ENCODE measurements around the gene ECT2L.

The ECT2L gene

GRCh38 chr6:138778331-138778730 is 17.6 kb upstream of the ECT2L start:
- no peak overlapping the region for H3K9ac ChIP-seq (ENCODE audit: low read depth in 1 of 2, low read length in 2 of 2)
- peaks cover 0 to 20% of the 10 kb centered on the region in 2 donors for H3K36me3 ChIP-seq (ENCODE audit: control insufficient read depth in 1 of 2, insufficient read depth in 2 of 2, low read length in 2 of 2)
- no peaks in the 10 kb centered on the region for H3K27me3 ChIP-seq (ENCODE audit: control insufficient read depth in 1 of 2, insufficient read depth in 2 of 2, low read length in 2 of 2)
- no peak overlapping the region for H3K27ac ChIP-seq (ENCODE audit: low read depth, low read length)
- no peaks in the 10 kb centered on the region for H3K9me3 ChIP-seq (ENCODE audit: control insufficient read depth in 1 of 2, low read length in 2 of 2)
- H3K4me3 ChIP-seq (ENCODE audit: low read depth in 1 of 2, low read length in 2 of 2): no peak overlapping the region
- peaks cover 6 to 10% of the 10 kb centered on the region in 2 donors for H3K4me1 ChIP-seq (ENCODE audit: control insufficient read depth in 1 of 2, insufficient read depth in 2 of 2, low read length in 2 of 2)

- peaks cover 0 to 23% of the 10 kb centered on the region in 2 donors for H3K36me3 ChIP-seq (ENCODE audit: control insufficient read depth in 1 of 2, insufficient read depth in 2 of 2, low read length in 2 of 2)
- H3K4me1 ChIP-seq (ENCODE audit: control insufficient read depth in 1 of 2, insufficient read depth in 2 of 2, low read length in 2 of 2): no peaks in the 10 kb centered on the region
- no peaks in the 10 kb centered on the region for H3K9me3 ChIP-seq (ENCODE audit: control insufficient read depth in 1 of 2, low read length in 2 of 2)
- no peak overlapping the region for H3K27ac ChIP-seq (ENCODE audit: low read depth, low read length)
- H3K9ac ChIP-seq (ENCODE audit: low read depth in 1 of 2, low read length in 2 of 2): no peak overlapping the region
- no peaks in the 10 kb centered on the region for H3K27me3 ChIP-seq (ENCODE audit: control insufficient read depth in 1 of 2, insufficient read depth in 2 of 2, low read length in 2 of 2)
- no peak overlapping the region for H3K4me3 ChIP-seq (ENCODE audit: low read depth in 1 of 2, low read length in 2 of 2)
These were observed 13.6 kb upstream of the ECT2L start for GRCh38 chr6:138782243-138782642.

GRCh38 chr6:138785079-138785478 is 10.8 kb upstream of the ECT2L start:
- Histone ChIP-seq H3K9me3 (ENCODE audit: control insufficient read depth in 1 of 2, low read length in 2 of 2) (no peaks in the 10 kb centered on the region), H3K36me3 (ENCODE audit: control insufficient read depth in 1 of 2, insufficient read depth in 2 of 2, low read length in 2 of 2) (peaks cover 0 to 23% of the 10 kb centered on the region in 2 donors), H3K27me3 (ENCODE audit: control insufficient read depth in 1 of 2, insufficient read depth in 2 of 2, low read length in 2 of 2) (no peaks in the 10 kb centered on the region), H3K27ac (ENCODE audit: low read depth, low read length) (no peak overlapping the region), H3K9ac (ENCODE audit: low read depth in 1 of 2, low read length in 2 of 2) (no peak overlapping the region), H3K4me3 (ENCODE audit: low read depth in 1 of 2, low read length in 2 of 2) (no peak overlapping the region), H3K4me1 (ENCODE audit: control insufficient read depth in 1 of 2, insufficient read depth in 2 of 2, low read length in 2 of 2) (no peaks in the 10 kb centered on the region)

GRCh38 chr6:138785980-138786379 is 9.9 kb upstream of the ECT2L start:
- Histone ChIP-seq H3K9ac (ENCODE audit: low read depth in 1 of 2, low read length in 2 of 2) (no peak overlapping the region), H3K27me3 (ENCODE audit: control insufficient read depth in 1 of 2, insufficient read depth in 2 of 2, low read length in 2 of 2) (no peaks in the 10 kb centered on the region), H3K9me3 (ENCODE audit: control insufficient read depth in 1 of 2, low read length in 2 of 2) (no peaks in the 10 kb centered on the region), H3K36me3 (ENCODE audit: control insufficient read depth in 1 of 2, insufficient read depth in 2 of 2, low read length in 2 of 2) (peaks cover 0 to 23% of the 10 kb centered on the region in 2 donors), H3K4me3 (ENCODE audit: low read depth in 1 of 2, low read length in 2 of 2) (no peak overlapping the region), H3K4me1 (ENCODE audit: control insufficient read depth in 1 of 2, insufficient read depth in 2 of 2, low read length in 2 of 2) (no peaks in the 10 kb centered on the region), H3K27ac (ENCODE audit: low read depth, low read length) (no peak overlapping the region)

GRCh38 chr6:138787138-138787537 is 8.7 kb upstream of the ECT2L start:
- no peaks in the 10 kb centered on the region for H3K4me1 ChIP-seq (ENCODE audit: control insufficient read depth in 1 of 2, insufficient read depth in 2 of 2, low read length in 2 of 2)
- H3K27me3 ChIP-seq (ENCODE audit: control insufficient read depth in 1 of 2, insufficient read depth in 2 of 2, low read length in 2 of 2): no peaks in the 10 kb centered on the region
- no peaks in the 10 kb centered on the region for H3K9me3 ChIP-seq (ENCODE audit: control insufficient read depth in 1 of 2, low read length in 2 of 2)
- H3K27ac ChIP-seq (ENCODE audit: low read depth, low read length): no peak overlapping the region
- no peak overlapping the region for H3K4me3 ChIP-seq (ENCODE audit: low read depth in 1 of 2, low read length in 2 of 2)
- no peak overlapping the region for H3K9ac ChIP-seq (ENCODE audit: low read depth in 1 of 2, low read length in 2 of 2)
- peaks cover 0 to 19% of the 10 kb centered on the region in 2 donors for H3K36me3 ChIP-seq (ENCODE audit: control insufficient read depth in 1 of 2, insufficient read depth in 2 of 2, low read length in 2 of 2)

GRCh38 chr6:138796771-138797170 is 884 bp downstream of the ECT2L start:
- Histone ChIP-seq H3K4me1 (ENCODE audit: control insufficient read depth in 1 of 2, insufficient read depth in 2 of 2, low read length in 2 of 2) (peaks cover 3 to 14% of the 10 kb centered on the region in 2 donors), H3K9me3 (ENCODE audit: control insufficient read depth in 1 of 2, low read length in 2 of 2) (no peaks in the 10 kb centered on the region), H3K36me3 (ENCODE audit: control insufficient read depth in 1 of 2, insufficient read depth in 2 of 2, low read length in 2 of 2) (peaks cover 0 to 6% of the 10 kb centered on the region in 2 donors), H3K4me3 (ENCODE audit: low read depth in 1 of 2, low read length in 2 of 2) (no peak overlapping the region), H3K9ac (ENCODE audit: low read depth in 1 of 2, low read length in 2 of 2) (no peak overlapping the region), H3K27ac (ENCODE audit: low read depth, low read length) (no peak overlapping the region), H3K27me3 (ENCODE audit: control insufficient read depth in 1 of 2, insufficient read depth in 2 of 2, low read length in 2 of 2) (no peaks in the 10 kb centered on the region)

- Histone ChIP-seq H3K36me3 (ENCODE audit: control insufficient read depth in 1 of 2, insufficient read depth in 2 of 2, low read length in 2 of 2) (peaks cover 0 to 1% of the 10 kb centered on the region in 2 donors), H3K4me1 (ENCODE audit: control insufficient read depth in 1 of 2, insufficient read depth in 2 of 2, low read length in 2 of 2) (peaks cover 3 to 14% of the 10 kb centered on the region in 2 donors), H3K9ac (ENCODE audit: low read depth in 1 of 2, low read length in 2 of 2) (no peak overlapping the region)
These were observed 2.0 kb downstream of the ECT2L start for GRCh38 chr6:138797806-138798446.

GRCh38 chr6:138800377-138801150 is 4.7 kb downstream of the ECT2L start:
- H3K27ac ChIP-seq (ENCODE audit: low read depth, low read length): no peak overlapping the region
- peaks cover 3 to 14% of the 10 kb centered on the region in 2 donors for H3K4me1 ChIP-seq (ENCODE audit: control insufficient read depth in 1 of 2, insufficient read depth in 2 of 2, low read length in 2 of 2)

More at GRCh38 chr6:138797806-138798446, 2.0 kb downstream of the ECT2L start:
- Histone ChIP-seq H3K4me3 (ENCODE audit: low read depth in 1 of 2, low read length in 2 of 2) (no peak overlapping the region), H3K27me3 (ENCODE audit: control insufficient read depth in 1 of 2, insufficient read depth in 2 of 2, low read length in 2 of 2) (no peaks in the 10 kb centered on the region), H3K27ac (ENCODE audit: low read depth, low read length) (no peak overlapping the region), H3K9me3 (ENCODE audit: control insufficient read depth in 1 of 2, low read length in 2 of 2) (no peaks in the 10 kb centered on the region)

GRCh38 chr6:138803331-138803730 is 7.4 kb downstream of the ECT2L start:
- Histone ChIP-seq H3K36me3 (ENCODE audit: control insufficient read depth in 1 of 2, insufficient read depth in 2 of 2, low read length in 2 of 2) (no peaks in the 10 kb centered on the region), H3K27me3 (ENCODE audit: control insufficient read depth in 1 of 2, insufficient read depth in 2 of 2, low read length in 2 of 2) (no peaks in the 10 kb centered on the region), H3K4me1 (ENCODE audit: control insufficient read depth in 1 of 2, insufficient read depth in 2 of 2, low read length in 2 of 2) (no peaks in the 10 kb centered on the region), H3K4me3 (ENCODE audit: low read depth in 1 of 2, low read length in 2 of 2) (no peak overlapping the region), H3K9ac (ENCODE audit: low read depth in 1 of 2, low read length in 2 of 2) (no peak overlapping the region), H3K9me3 (ENCODE audit: control insufficient read depth in 1 of 2, low read length in 2 of 2) (no peaks in the 10 kb centered on the region), H3K27ac (ENCODE audit: low read depth, low read length) (no peak overlapping the region)

More at GRCh38 chr6:138800377-138801150, 4.7 kb downstream of the ECT2L start:
- Histone ChIP-seq H3K9ac (ENCODE audit: low read depth in 1 of 2, low read length in 2 of 2) (no peak overlapping the region), H3K4me3 (ENCODE audit: low read depth in 1 of 2, low read length in 2 of 2) (no peak overlapping the region), H3K36me3 (ENCODE audit: control insufficient read depth in 1 of 2, insufficient read depth in 2 of 2, low read length in 2 of 2) (no peaks in the 10 kb centered on the region), H3K9me3 (ENCODE audit: control insufficient read depth in 1 of 2, low read length in 2 of 2) (no peaks in the 10 kb centered on the region), H3K27me3 (ENCODE audit: control insufficient read depth in 1 of 2, insufficient read depth in 2 of 2, low read length in 2 of 2) (no peaks in the 10 kb centered on the region)

GRCh38 chr6:138803861-138804260 is 8.0 kb downstream of the ECT2L start:
- Histone ChIP-seq H3K27me3 (ENCODE audit: control insufficient read depth in 1 of 2, insufficient read depth in 2 of 2, low read length in 2 of 2) (no peaks in the 10 kb centered on the region), H3K4me3 (ENCODE audit: low read depth in 1 of 2, low read length in 2 of 2) (no peak overlapping the region), H3K27ac (ENCODE audit: low read depth, low read length) (no peak overlapping the region), H3K36me3 (ENCODE audit: control insufficient read depth in 1 of 2, insufficient read depth in 2 of 2, low read length in 2 of 2) (no peaks in the 10 kb centered on the region), H3K9ac (ENCODE audit: low read depth in 1 of 2, low read length in 2 of 2) (no peak overlapping the region), H3K9me3 (ENCODE audit: control insufficient read depth in 1 of 2, low read length in 2 of 2) (no peaks in the 10 kb centered on the region), H3K4me1 (ENCODE audit: control insufficient read depth in 1 of 2, insufficient read depth in 2 of 2, low read length in 2 of 2) (no peaks in the 10 kb centered on the region)
